Kidney epithelial cell (primary cell): Measurements from ENCODE around the gene EFCAB7. TPM values are rescaled to one million over a fixed set of nuclear protein-coding genes. Genes with fewer than 3 reads are reported as not detected.

Source experiments
- DNase-seq: peaks from one replicate; pipeline ENCODE4 v3.0.0-alpha.2; 2010; ENCODE audit warnings: low read depth
- H3K27me3 ChIP-seq: 2 replicates; pipeline ENCODE4 v1.6.0; 2011; ENCODE audit warnings: low read length; ENCODE audit not compliant: control insufficient read depth, insufficient read depth
- H3K36me3 ChIP-seq: 2 replicates; pipeline ENCODE4 v1.5.1; 2011; ENCODE audit warnings: low read length; ENCODE audit not compliant: control insufficient read depth, insufficient read depth
- H3K4me3 ChIP-seq: 2 replicates; pipeline ENCODE4 v1.5.1; 2011; ENCODE audit warnings: low read depth, mild to moderate bottlenecking, control low read depth, low read length
- CTCF ChIP-seq: IDR thresholded peaks from 2 replicates; pipeline ENCODE4 v1.5.1; 2011; ENCODE audit warnings: mild to moderate bottlenecking, moderate library complexity, low read length, control low read depth, inconsistent platforms; ENCODE audit not compliant: insufficient read depth, poor library complexity, severe bottlenecking
- total RNA-seq: library from RNA; depleted of rRNA; stranded (reverse); fragments of >200 nt; gene quantifications from 2 replicates; pipeline ENCODE4 v1.2.3, GENCODE V29; 2015

The EFCAB7 gene
- total RNA-seq, 1 donor from 2014 or later: 3.8 TPM

DNA sequence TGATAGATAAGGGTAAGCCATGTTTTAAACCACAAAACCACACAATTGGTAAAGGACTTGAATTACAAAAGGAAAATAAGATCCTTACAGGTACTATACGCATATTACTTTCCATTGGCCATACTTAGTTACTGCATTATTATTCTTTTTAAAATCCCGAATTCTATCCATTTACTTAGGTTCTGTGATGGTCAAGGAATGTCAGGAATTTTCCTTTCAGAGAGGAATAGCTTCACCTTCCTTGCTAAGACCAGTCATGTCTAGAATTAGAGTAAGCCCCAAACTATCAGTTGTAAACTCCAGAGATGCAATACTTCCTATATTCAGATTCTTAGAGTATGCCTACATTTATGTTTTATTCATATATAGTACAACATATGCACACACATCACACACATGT is 13.7 kb downstream of the EFCAB7 start:
- DNase-seq: no peak
- Histone ChIP-seq H3K36me3 (no peaks in the 10 kb centered on the region), H3K4me3 (no peak overlapping the region), H3K27me3 (no peaks in the 10 kb centered on the region)
- TF ChIP-seq CTCF: no peak

GRCh38 chr1:63537940-63538339 is 14.6 kb downstream of the EFCAB7 start:
- Histone ChIP-seq H3K27me3 (no peaks in the 10 kb centered on the region), H3K4me3 (no peak overlapping the region), H3K36me3 (no peaks in the 10 kb centered on the region)
- peak; percentile 30 for TF ChIP-seq CTCF
- DNase-seq: no peak

DNA sequence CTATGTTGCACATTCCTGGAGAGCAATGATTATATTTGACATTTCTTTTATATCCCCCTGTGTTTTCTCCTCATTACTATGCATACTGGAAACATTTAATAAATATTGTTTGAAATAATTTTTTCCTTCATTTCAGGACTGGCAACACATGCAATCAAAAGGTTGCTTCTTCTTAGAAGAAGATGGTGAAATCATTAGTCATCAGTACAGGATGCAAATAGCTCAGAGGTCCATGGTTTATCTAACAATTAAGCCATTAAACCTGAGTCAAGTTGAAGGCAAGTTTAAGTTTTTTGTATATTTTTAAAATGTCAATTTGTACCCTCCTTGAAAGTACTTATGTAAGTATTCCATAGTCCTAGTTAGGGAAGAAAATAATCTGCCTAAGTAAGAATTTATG is 22.5 kb downstream of the EFCAB7 start:
- Histone ChIP-seq H3K27me3 (no peaks in the 10 kb centered on the region), H3K36me3 (no peaks in the 10 kb centered on the region), H3K4me3 (no peak overlapping the region)
- no peak for DNase-seq
- no peak for TF ChIP-seq CTCF

- no peak for TF ChIP-seq CTCF
- H3K36me3 ChIP-seq: no peaks in the 10 kb centered on the region
These were observed 24.4 kb downstream of the EFCAB7 start for GRCh38 chr1:63547621-63548294.

DNA sequence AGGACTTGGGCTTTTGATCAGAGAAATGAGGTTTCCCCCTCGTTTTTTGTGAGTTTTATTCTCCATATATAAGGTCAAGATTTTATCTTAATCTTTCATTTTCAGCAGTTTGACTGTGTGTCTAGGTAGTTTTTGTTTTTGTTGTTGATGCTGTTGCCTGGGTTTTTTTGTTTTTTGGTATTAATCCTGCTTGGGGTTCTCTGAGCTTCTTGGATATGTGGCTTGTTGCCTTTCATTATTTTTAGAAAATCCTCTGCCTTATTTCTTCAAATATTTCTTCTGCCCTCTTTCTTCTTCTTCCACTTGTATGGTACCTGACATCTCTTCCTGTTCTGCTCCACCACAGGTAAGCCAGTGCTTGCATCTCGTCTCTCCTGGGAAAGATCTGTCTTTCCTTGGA is 25.0 kb downstream of the EFCAB7 start:
- no peak for TF ChIP-seq CTCF
- no peaks in the 10 kb centered on the region for H3K27me3 ChIP-seq
- DNase-seq: no peak
- H3K36me3 ChIP-seq: no peaks in the 10 kb centered on the region
- no peak overlapping the region for H3K4me3 ChIP-seq

More at GRCh38 chr1:63547621-63548294, 24.4 kb downstream of the EFCAB7 start:
- H3K27me3 ChIP-seq: no peaks in the 10 kb centered on the region
- no peak for DNase-seq
- no peak overlapping the region for H3K4me3 ChIP-seq

- no peak for TF ChIP-seq CTCF
- Histone ChIP-seq H3K27me3 (no peaks in the 10 kb centered on the region), H3K4me3 (no peak overlapping the region), H3K36me3 (no peaks in the 10 kb centered on the region)
- DNase-seq: no peak
These were observed 25.6 kb downstream of the EFCAB7 start for GRCh38 chr1:63548877-63549276.
